Measurements from ENCODE around the gene TM7SF3. TPM values are rescaled to one million over a fixed set of nuclear protein-coding genes. Genes with fewer than 3 reads are reported as not detected.

Gene TM7SF3
- total and polyA plus RNA-seq, 2 donors (not counting 3 experiments of a cell fraction or from before 2014, with no cell fraction given), result 54.8 to 70.7 TPM

GRCh38 chr12:26929590-26929989 is 84.6 kb downstream of the TM7SF3 start:
- Histone ChIP-seq H2AFZ (ENCODE audit: low read depth, low read length) (no peak overlapping the region), H3K9ac (replicated peaks; ENCODE audit: extremely low read depth, insufficient read depth, low read length) (no peak overlapping the region), H3K4me1 (ENCODE audit: control insufficient read depth, extremely low read depth, insufficient read depth, low read length) (no peaks in the 10 kb centered on the region), H4K20me1 (replicated peaks; ENCODE audit: control insufficient read depth, extremely low read depth, insufficient read depth, low read length) (no peaks in the 10 kb centered on the region), H3K4me2 (ENCODE audit: insufficient read depth, low read length) (no peak overlapping the region), H3K27me3 (ENCODE audit: control insufficient read depth in 2 of 2, insufficient read depth in 2 of 2, low read length in 2 of 2) (no peaks in the 10 kb centered on the region), H3K9me3 (replicated peaks; ENCODE audit: control insufficient read depth, insufficient read depth, low read length) (no peaks in the 10 kb centered on the region), H3K27ac (ENCODE audit: insufficient read depth, low read depth, low read length) (no peak overlapping the region), H3K9me1 (replicated peaks; ENCODE audit: control insufficient read depth, extremely low read depth, insufficient read depth, low read length) (no peaks in the 10 kb centered on the region), H3K4me3 (replicated peaks in 1 of 3; ENCODE audit: insufficient read depth in 1 of 3, low read depth in 1 of 3, low read length in 3 of 3) (no peak overlapping the region), H3K79me2 (ENCODE audit: control insufficient read depth, insufficient read depth, low read length) (peaks cover 20% of the 10 kb centered on the region), H3K36me3 (ENCODE audit: control insufficient read depth in 2 of 2, extremely low read depth in 1 of 2, insufficient read depth in 2 of 2, low read length in 2 of 2) (peaks cover 3 to 13% of the 10 kb centered on the region in 2 experiments)
- BruUV-seq (replicated peaks), result no TSS peak
- dilution Hi-C loops (cut with MboI; ENCODE audit: extremely low pct_ligation_motif_present, low sequenced_read_pairs), result no loop called here
- POLR2A ChIA-PET, result no interaction called here
- DNase-seq (ENCODE audit: low read depth, low spot score) (no peak), FAIRE-seq (no peak)
- TF ChIP-seq MYC (IDR thresholded peaks at IDR 0.05; ENCODE audit: low read depth, low read length), result no peak
- intact Hi-C loops (cut with micrococcal nuclease), result no loop called here
- CTCF ChIA-PET, result no interaction called here

DNA sequence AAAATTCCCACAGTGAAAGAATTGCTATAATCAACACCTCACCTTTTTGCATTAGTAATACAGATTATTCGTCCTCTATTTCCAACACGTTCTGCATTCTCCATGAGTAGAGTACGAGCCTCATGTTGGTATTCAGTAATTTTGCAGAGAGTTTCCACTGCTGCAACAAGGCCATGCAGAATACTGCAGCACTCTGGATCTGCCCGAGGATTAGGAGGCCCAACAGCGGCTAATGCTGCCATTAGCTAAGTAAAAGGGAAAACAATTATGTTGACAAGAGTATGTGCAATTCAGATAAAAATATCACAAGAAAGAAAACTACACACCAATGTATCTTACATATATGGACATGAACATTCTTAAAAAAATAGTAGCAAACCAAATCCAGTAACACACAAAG is 85.5 kb downstream of the TM7SF3 start:
- CTCF ChIA-PET, result no interaction called here
- no peak for FAIRE-seq
- Histone ChIP-seq H4K20me1 (replicated peaks; ENCODE audit: control insufficient read depth, extremely low read depth, insufficient read depth, low read length) (no peaks in the 10 kb centered on the region), H3K9me1 (replicated peaks; ENCODE audit: control insufficient read depth, extremely low read depth, insufficient read depth, low read length) (no peaks in the 10 kb centered on the region), H3K9me3 (replicated peaks; ENCODE audit: control insufficient read depth, insufficient read depth, low read length) (no peaks in the 10 kb centered on the region), H3K4me2 (ENCODE audit: insufficient read depth, low read length) (no peak overlapping the region), H3K36me3 (ENCODE audit: control insufficient read depth in 2 of 2, extremely low read depth in 1 of 2, insufficient read depth in 2 of 2, low read length in 2 of 2) (peaks cover 3 to 13% of the 10 kb centered on the region in 2 experiments), H2AFZ (ENCODE audit: low read depth, low read length) (no peak overlapping the region), H3K4me1 (ENCODE audit: control insufficient read depth, extremely low read depth, insufficient read depth, low read length) (no peaks in the 10 kb centered on the region), H3K27me3 (ENCODE audit: control insufficient read depth in 2 of 2, insufficient read depth in 2 of 2, low read length in 2 of 2) (no peaks in the 10 kb centered on the region), H3K27ac (ENCODE audit: insufficient read depth, low read depth, low read length) (no peak overlapping the region), H3K9ac (replicated peaks; ENCODE audit: extremely low read depth, insufficient read depth, low read length) (no peak overlapping the region), H3K79me2 (ENCODE audit: control insufficient read depth, insufficient read depth, low read length) (peaks cover 18% of the 10 kb centered on the region), H3K4me3 (replicated peaks in 1 of 3; ENCODE audit: insufficient read depth in 1 of 3, low read depth in 1 of 3, low read length in 3 of 3) (no peak overlapping the region)
- intact Hi-C loops (cut with micrococcal nuclease), result no loop called here
- no peak for TF ChIP-seq GATA2 (IDR thresholded peaks at IDR 0.05; ENCODE audit: insufficient read depth, insufficient read length, low read depth, low read length)
- TF ChIP-seq, protein P1, sequence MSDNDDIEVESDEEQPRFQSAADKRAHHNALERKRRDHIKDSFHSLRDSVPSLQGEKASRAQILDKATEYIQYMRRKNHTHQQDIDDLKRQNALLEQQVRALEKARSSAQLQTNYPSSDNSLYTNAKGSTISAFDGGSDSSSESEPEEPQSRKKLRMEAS (IDR thresholded peaks at IDR 0.05; ENCODE audit: insufficient read depth, insufficient read length), result no peak
- no peak for DNase-seq (ENCODE audit: low read depth, low spot score)
- dilution Hi-C loops (cut with MboI; ENCODE audit: extremely low pct_ligation_motif_present, low sequenced_read_pairs), result no loop called here
- no TSS peak for BruUV-seq (replicated peaks)
- POLR2A ChIA-PET, result no interaction called here

Other genes starting within 250 kb of the TM7SF3 start
- gene ITPR2, start 181.2 kb downstream of the TM7SF3 start, total RNA-seq, result 86.8 and 88.5 TPM in 2 replicates
- gene ITPR2, start 181.2 kb downstream of the TM7SF3 start, polyA plus RNA-seq, result 8.7 and 16.2 TPM in 2 replicates
- gene INTS13, start 76.4 kb downstream of the TM7SF3 start, total RNA-seq, result 25.5 and 35.9 TPM in 2 replicates
- 6.1 and 8.7 TPM in 2 replicates for gene INTS13, start 76.4 kb downstream of the TM7SF3 start, polyA plus RNA-seq
- gene FGFR1OP2, start 75.9 kb downstream of the TM7SF3 start, total RNA-seq, result 47.3 and 49.3 TPM in 2 replicates
- 17.0 and 22.7 TPM in 2 replicates for gene FGFR1OP2, start 75.9 kb downstream of the TM7SF3 start, polyA plus RNA-seq
- gene MED21, start 8.2 kb upstream of the TM7SF3 start, total RNA-seq, result 43.5 and 45.4 TPM in 2 replicates
- gene MED21, start 8.2 kb upstream of the TM7SF3 start, polyA plus RNA-seq, result 20.1 and 25.2 TPM in 2 replicates
- not detected in 2 replicates for gene C12orf71, start 68.2 kb upstream of the TM7SF3 start, total RNA-seq
- not detected in 2 replicates for gene C12orf71, start 68.2 kb upstream of the TM7SF3 start, polyA plus RNA-seq
- gene STK38L, start 229.9 kb upstream of the TM7SF3 start, total RNA-seq, result 58.4 and 60.0 TPM in 2 replicates
- gene STK38L, start 229.9 kb upstream of the TM7SF3 start, polyA plus RNA-seq, result 8.9 and 14.7 TPM in 2 replicates

All from endothelial cell of umbilical vein (primary cell).